Hindlimb muscle (tissue), 1 donor: ENCODE results near the gene LENG1. TPM values are rescaled to one million over a fixed set of nuclear protein-coding genes. Genes with fewer than 3 reads are reported as not detected.
"Not testable (repeated sequence)": the region's sequence is repeated elsewhere in the genome, so short reads cannot be mapped to it uniquely, and the experiment has no call there.

Experiments used
- DNase-seq: peaks from one replicate; pipeline ENCODE4 v3.0.0-alpha.2; 2013
- polyA plus RNA-seq: library from polyadenylated mRNA; unstranded; fragments of 120-200 nt; gene quantifications from one replicate; pipeline ENCODE4 v1.2.1, GENCODE V29; 2013; ENCODE audit not compliant: insufficient read length

The LENG1 gene
- polyA plus RNA-seq, 1 donor, result 11.1 TPM

DNA sequence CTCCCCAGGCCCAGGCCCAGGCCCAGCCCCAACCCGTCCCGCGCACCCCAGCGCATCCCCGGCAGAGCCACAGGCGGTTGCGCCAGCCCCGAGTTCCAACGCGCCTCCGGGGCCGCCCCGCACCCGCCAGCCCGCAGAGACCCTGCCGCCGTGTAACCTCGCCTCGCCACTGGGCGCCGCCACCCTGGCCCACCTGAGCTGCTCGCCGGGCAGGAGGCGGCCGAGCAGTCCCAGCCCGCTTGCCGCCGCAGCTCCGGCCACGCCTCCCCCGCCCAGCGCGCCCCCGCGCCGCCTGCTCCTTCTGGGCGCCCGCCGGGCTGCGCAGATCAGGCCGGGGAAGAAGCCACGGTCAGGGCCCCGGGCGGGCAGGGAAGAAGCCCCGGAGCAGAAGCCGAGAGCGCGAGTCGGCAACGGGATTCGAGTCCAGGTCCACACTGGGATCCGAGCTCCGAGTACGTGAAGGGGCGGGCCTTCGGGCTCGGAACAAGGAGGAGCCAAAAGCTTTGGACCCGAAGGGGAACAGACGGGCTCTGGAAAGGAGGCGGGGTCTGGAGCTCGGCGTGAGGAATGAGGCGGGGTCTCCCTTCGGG lies 29.7 kb upstream of the LENG1 start, which contains the start of gene MBOAT7:
TSS of gene MBOAT7 (minus strand) at position 436 of the 590 bp plus-strand sequence. CDS start 1,072 bp downstream, outside the sequence.
- DNase-seq, result no peak

DNA sequence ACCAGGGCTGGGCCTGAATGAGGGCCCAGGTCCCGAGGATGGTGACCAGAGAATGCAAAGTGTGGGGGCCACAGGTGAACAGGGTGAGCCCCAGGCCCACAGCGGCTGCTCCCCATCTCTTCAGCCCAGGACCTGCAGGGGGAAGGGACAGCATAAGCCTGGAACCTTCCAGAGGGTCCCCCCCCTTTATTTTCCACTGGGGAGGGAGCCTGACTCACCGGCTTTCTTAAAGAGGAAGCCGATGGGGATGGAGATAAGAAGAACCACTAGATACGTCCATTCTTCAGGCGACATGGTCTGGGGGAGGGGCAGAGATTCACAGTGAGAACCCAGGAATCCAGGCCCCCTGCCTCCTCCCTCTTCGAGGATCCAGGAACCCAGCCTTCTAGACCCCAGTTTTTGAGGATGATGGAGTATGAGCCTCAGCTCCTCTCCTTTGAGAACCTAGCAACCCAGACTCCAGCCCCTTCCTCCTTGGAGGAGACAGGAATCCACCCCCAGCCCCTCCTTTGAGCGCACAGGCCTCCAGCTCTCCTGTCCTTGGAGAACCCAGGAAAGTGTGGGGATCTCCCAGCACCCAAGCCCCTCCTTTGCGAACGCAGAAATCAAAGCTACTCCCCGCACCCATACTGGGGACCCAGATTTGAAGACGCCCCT lies 28.8 kb upstream of the LENG1 start:
- no peak for DNase-seq

DNA sequence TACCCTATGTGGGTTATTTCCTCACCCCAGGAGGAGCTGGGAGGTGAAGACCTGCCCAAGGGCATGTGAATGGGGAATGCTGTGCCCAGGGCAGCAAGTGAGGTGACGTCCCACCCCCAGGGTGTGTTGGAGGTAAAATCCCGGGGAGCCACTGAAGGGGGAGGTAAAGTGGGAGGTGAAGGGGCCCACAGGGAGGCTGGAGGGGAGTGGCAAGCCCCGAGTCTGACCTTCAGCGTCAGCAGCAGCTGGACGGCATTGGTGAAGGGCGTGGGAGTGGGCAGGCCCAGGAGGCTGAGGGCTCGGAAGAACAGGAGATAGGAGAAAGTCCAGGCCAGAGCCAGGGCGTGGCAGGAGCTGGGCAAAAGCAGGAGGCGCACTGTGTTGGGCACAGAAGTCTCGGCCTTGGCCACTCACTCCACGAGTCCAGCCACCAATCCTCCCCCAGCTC lies 27.4 kb upstream of the LENG1 start:
- no peak for DNase-seq

DNA sequence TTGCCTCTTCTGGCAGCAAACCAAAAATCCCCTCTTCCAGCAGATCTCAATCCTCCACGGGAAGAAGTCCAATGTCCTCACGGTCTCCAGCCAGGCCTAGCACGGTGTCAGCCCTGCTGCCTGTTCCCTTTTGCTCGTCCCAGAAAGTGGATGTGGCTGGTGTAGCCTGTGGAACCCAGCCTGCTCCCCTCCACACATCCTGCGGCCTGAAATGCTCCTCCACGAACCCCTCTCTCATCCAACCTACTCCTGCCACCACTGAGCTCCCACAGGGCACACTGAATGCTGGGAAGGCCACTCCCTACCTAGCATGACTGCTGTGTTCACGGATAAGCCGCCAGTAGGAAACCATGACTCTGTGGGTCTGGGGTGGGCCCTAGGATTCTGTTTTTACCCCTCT lies 26.8 kb upstream of the LENG1 start:
- no peak for DNase-seq

DNA sequence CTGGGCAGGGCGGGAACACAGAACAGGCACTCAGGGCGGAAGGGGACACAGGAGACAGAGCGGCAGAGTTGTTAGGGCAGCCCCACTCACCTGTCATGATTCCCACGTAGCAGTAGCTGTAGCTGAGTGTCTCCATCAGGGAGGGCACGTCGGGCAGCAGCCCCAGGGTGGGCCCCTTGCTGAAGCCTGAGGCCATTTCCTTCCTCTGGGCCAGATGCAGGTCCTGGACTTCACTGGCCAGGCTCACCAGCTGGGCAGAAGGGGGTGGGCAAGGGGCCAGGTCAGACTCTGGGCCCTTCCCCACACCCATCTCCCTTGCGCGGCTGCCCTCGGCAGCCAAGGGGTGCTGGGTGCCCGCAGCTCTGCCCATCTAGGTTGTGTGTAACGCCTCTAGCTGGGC lies 23.9 kb upstream of the LENG1 start:
- no peak for DNase-seq

DNA sequence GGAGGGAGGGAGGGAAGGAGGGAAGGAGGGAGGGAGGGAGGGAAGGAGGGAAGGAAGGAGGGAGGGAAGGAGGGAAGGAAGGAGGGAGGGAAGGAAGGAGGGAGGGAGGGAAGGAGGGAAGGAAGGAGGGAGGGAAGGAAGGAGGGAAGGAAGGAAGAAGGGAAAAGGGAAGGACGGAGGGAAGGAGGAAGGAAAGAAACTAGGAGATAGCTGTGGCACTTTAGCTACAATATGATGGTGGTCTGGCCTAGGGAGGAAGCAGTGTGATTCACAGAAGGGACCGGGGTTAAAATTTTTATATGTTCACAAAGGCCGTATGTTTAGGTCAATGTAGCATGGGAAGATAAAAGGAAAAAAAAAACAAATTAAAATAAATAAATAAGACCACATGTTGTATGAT lies 22.4 kb upstream of the LENG1 start:
- not testable (repeated sequence) for DNase-seq

DNA sequence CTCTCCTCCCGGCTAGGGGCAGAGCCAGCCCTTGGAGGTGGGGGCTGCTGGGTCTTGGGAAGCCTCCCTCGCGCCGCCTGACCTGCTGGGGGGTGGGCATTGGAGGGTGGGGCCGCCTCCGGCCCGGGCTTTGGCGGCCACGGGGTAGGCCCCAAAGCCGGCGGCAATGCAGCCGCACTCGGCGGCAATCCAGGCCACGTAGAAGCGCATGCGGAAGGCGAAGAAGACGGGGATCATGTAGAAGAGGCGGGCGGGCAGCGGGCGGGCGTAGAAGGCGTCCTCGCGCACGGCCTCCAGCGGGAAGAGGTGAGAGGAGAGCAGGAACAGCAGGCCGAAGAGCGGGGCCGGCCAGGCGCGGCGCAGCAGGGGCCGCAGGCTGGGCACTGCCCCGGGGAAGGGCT lies 21.2 kb upstream of the LENG1 start:
- no peak for DNase-seq

DNA sequence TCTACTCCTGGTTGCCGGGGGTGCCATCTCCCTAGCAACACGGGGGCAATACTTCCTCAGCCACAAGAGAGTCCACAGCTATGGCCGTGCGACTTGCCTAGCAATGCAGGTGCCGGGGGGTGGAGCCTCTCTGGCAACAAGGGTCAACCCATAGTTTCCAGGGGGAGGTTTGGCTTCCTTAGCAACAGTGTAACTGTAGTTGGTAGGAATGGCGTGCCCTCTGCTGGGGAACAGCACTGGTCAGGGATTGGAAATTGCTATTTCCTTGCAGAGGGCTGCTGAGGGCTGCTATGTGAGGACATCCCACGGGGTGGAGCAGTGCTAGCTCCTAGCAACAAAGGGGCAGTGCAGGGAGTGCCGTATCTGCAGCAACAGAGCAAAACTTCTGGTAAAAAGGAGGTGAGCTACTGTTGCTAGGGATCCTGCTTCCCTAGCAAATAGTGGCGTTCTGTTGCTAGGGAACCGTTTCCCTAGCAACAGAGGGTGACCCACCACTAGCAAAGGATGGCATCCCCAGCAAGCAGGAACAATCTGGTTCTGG lies 20.5 kb upstream of the LENG1 start:
- DNase-seq, result no peak

DNA sequence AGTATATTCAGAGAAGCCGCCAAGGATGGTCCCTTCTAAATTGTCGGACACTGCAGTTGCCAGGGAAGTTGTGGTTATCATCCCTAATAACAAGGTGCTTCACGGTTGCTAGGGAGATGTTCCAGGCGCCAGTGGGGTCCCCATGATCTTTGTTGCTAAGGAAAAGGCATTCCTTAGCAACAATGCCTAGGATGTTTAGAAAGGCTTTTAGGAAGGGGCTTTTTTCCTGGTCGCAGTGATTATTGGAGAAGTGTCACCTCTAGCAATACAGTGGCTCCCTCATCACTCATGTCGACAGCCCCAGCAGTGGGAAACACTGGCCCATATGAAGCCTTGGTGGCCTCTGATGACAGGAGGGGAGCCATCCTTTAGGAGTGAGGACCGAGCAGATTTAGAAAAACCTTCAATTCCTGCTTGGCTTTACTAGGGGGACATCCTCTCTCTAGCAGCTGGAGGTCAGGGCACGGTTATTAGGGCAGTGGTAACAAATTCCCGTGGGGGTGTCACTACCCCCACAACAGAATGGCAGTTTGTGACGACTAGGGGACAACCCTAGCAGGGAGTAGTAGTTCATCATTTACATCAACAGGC lies 19.8 kb upstream of the LENG1 start:
- DNase-seq, result no peak

DNA sequence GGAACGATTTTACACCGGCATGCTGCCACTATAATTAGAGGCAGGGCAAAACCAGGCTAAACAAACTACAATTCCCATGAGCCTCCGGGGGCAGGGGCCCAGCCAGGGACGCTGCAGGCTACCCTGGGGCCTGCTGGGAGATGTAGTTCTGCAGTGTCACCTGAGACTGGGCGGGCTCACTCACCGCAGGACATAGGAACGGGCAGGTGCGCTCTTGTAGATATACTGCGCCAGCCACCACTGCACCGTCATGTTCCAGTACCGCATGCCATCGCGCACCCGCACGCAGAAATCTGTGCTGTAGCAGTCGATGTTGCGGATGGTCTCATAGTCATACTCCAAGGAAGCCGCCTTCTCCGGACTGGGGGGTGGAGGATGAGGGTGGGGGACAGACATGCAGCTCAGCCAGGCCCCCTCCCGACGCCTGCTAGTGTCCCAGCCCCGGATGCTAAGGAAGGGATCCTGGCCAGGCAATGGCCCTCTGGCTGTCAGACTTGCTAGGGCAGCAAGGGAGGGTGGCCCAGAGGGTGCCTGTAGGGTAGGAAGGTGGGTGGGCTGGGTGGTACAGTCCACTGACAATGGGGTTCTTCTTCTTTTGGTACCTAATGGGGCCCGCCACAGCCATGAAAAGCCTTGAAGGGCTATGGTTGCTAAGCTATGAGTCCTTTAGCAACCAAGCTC lies 19.2 kb upstream of the LENG1 start:
- no peak for DNase-seq

DNA sequence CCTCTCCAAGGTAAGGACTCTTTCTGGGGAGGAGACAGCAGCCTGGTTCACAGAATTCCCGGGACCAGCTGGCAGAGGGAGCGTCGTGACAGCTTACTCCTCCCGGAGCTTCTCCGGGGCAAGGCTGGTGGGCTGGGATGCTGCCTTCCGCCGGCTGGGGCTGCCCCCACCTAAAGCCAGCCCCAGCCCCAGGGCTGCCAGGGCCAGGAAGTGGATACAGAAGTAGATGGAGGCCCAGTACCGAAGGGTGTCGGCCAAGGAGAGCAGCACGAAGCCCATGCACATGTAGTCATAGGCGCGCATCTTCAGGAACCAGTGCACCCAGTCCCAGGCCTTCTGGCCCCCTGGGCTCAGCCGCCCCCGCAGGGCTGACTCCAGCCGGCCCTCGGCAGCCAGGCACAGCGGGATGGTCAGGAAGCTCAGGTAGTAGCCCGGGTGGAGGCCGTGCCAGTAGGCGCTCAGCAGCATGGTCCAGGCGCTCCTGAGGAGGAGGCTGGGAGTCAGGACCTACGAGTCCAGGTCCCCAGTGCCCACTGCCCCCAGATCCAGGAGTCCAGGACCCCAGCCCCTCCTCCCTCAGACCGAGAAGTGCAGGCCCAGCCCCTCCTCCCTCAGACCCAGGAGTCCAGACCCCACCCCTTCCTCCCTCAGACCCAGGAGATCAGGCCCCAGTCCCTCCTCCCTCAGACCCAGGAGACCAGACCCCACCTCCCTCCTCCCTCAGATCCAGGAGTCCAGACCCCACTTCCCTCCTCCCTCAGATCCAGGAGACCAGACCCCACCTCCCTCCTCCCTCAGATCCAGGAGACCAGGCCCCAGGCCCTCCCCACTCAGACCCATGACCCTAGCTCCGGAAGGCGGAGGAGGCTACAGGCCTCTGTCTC lies 14.7 kb upstream of the LENG1 start:
- DNase-seq, result no peak

DNA sequence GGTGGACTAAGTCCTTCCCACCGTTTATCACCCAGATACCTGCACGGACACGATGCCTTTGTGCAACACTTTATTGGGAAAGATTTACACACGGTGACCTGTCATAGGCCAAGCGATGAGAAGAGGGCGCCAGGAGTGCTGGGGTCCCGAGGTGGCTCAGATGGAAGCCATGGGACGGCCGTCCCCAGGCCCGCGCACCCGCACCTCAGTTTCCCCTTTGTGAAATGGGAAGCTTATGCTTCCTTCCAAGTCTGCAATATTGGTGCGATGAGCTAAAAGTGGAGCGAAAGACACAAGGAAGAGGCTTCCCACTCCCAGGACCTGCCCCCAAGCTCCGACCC lies 13.8 kb upstream of the LENG1 start:
- DNase-seq, result no peak

DNA sequence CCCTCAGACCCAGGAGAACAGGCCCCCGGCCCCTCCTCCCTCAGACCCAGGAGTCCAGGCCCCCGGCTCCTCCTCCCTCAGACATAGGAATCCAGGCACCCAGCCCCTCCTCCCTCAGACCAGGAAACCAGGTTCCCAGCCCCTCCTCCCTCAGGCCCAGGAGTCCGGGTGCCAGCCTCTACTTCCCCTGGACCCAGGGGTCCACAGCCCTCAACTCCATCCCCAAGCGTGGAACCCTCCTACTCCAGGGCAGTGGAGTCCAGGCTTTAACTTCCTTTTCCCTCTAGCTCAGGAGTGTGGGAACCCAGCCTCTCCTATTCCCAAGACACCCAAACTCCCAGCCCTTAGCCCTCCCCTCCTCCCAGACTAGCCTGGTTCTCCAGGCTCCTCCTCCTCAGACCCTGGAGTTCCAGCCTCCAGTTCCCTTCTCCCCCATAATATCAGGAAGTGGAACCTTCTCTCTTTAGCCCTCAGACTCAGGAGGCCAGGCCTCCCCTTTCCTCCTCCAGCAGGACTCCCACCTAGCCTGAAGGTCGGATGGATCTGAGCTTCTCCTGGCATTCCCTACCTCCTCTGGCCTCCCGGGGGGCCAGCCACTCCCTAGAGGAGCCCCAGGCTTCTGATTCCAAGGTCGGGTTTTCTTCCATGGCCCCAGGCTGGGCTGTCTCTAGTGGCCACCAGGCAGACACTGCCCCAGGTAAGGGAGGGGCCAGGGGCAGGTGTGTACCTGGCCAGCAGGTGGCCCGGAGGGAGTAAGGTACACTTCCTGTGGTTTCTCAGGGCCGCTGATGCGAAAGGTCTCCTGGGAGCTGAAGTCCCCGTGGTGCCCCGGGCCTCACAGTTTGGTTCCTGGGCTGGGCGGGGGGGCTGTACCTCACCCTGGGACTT lies 13.2 kb upstream of the LENG1 start, which contains the start of gene TMC4:
TSS of gene TMC4 (minus strand) at position 690 of the 888 bp plus-strand sequence. CDS start at position 647, 43 bp downstream.
- DNase-seq, result no peak

DNA sequence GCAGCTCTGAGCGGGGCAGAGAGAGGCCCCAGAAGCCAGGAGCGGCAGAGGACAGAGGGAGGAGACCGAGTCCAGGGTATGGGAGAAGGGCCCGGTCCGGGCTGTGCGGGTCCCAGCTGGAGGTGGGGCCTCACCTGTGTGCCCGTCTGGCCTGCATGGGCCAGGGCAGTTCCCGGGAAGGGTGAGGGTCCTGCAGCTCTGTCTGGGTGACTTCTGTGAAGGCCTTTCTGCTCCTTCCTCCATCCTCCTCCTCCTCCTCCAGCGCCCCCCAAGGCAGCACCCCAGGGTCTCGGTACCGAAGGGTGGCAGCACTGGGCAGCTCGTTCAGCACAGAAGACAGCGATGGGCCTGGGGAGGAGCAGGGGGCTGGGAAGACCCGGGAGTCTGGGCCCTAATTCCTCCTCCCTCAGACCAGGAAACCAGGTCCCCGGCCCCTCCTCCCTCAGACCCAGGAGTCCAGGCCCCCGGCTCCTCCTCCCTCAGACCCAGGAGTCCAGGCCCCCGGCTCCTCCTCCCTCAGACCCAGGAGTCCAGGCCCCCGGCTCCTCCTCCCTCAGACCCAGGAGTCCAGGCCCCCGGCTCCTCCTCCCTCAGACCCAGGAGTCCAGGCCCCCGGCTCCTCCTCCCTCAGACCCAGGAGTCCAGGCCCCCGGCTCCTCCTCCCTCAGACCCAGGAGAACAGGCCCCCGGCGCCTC lies 12.4 kb upstream of the LENG1 start:
- not testable (repeated sequence) for DNase-seq

DNA sequence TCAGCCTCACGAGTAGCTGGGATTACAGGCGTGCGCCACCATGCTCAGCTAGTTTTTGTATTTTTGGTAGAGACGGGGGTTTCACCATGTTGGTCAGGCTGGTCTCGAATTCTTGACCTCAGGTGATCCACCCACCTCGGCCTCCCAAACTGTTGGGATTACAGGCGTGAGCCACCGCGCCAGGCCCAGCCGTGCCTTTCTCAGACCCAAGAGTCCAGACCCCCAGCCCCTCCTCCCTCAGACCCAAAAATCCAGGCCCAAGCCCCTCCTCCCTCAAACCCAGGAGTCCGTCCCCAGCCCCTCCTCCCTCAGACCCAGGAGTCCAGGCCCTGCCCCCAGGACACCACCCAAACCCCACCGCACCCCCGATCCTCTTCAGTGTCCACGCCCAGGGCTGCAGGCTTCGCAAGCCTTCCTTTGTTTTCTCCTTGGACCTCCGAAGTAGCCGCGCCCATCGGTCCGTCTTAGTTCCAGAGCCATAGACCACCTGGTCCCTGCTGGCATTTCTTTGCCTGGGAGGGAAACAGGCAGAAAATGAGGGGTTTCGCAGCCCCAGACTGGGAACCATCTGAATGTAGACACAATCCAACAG lies 9.7 kb upstream of the LENG1 start:
- no peak for DNase-seq

DNA sequence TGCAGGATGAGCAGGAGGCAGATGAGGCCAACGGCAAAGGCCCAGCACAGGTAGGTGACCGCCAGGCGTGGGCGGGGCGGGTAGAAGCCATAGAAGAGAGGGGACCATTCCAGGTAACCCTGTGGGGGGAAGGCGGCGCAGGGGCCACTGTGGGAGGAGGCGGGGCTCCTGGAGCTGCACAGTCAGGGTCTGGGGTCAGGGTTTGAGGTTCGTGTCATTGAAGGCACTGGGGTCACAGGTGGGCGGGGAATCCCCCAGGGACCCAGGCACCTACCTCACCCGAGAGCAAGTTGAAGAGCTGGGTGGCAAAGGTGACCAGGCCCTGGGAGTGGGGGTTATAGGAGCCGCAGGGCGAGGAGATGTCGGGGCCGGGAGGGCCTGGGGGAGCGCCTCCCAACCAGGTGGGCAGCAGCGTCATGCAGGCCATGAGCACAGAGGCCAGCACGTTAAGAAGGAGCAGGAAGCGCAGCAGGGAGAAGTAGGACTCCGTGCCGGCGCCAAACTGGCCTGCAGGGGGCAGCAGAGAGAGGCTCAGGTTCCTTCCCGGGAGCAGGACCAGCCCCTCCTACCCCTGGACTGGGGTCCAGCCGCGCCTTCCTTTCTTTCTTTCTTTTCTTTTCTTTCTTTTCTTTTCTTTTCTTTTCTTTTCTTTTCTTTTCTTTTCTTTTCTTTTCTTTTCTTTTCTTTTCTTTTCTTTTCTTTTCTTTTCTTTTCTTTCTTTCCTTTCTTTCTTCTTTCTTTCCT lies 8.8 kb upstream of the LENG1 start:
- DNase-seq, result peak; percentile 91

DNA sequence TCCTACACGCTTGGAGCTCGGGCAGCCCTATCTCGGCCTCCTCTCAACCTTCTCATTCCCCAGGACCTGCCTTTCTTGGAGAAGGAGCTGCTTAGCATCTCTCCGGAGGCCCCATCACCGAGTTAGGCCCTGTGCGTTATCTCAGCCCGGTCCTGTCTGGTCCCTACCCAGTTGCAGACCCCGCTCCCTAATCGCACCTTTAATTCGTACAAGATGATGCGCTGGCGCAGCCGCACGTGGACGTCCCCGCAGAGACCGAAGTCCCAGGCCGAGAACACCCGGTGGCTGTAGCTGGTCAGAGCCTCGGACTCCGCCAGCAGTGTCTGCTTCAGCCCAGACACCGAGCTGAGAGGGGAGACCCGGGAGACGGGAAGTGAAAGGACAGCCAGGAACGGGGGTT lies 5.7 kb upstream of the LENG1 start:
- no peak for DNase-seq

DNA sequence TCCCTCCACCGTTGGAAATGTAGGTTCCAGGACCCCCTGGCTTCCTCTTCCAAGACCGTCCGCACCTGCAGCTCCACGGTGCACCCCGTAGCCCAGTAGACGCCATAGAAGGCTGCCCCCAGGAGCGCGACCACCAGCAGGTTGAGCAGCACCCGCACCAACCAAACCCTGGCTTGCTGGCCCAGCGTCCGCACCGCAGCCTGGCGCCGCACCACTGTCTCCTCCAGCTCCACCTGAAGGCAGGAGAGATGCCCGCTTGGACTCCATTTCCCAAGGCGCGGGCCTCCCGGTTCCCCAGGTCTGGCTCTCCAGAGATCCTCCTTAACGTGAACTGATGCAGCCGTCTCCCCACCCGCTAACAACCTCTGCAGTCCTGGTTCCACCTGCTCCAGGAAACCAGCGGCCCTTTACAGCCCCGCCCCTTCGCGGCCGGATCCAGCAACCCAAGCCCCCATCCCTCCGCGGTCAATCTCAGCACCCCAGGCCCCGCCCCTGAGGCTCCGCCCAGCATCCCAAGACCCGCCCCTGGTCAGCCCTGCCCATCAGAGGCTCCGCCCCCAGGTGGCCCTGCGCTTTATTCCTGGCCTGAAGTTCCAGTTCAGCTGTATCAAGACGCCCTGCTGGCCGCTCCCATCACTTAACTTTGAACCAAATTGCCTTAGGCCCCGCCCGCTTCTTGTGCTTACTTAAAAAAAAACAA lies 5.0 kb upstream of the LENG1 start:
- no peak for DNase-seq

DNA sequence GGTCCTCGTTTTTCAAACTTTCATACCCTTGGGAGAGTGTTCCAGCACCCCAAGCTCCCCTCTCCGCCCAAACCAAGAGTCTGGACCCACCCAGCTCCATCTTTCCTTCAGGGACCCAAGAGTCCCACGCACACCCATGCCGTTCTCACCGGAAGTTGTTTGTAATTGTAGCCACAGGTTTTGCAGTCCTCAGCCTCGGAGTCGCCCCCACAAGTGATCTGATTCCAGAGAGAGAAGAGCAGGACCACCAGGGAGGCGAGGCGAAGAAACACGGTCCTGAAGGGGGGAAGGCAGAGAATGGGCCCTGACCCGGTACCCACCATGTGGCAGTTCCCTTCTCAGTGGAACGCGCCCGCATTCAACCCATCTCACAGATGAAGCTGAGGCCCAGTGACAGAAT lies 3.4 kb upstream of the LENG1 start:
- DNase-seq, result no peak
